Measurements from ENCODE around the gene GALNT2.

The GALNT2 gene

DNA sequence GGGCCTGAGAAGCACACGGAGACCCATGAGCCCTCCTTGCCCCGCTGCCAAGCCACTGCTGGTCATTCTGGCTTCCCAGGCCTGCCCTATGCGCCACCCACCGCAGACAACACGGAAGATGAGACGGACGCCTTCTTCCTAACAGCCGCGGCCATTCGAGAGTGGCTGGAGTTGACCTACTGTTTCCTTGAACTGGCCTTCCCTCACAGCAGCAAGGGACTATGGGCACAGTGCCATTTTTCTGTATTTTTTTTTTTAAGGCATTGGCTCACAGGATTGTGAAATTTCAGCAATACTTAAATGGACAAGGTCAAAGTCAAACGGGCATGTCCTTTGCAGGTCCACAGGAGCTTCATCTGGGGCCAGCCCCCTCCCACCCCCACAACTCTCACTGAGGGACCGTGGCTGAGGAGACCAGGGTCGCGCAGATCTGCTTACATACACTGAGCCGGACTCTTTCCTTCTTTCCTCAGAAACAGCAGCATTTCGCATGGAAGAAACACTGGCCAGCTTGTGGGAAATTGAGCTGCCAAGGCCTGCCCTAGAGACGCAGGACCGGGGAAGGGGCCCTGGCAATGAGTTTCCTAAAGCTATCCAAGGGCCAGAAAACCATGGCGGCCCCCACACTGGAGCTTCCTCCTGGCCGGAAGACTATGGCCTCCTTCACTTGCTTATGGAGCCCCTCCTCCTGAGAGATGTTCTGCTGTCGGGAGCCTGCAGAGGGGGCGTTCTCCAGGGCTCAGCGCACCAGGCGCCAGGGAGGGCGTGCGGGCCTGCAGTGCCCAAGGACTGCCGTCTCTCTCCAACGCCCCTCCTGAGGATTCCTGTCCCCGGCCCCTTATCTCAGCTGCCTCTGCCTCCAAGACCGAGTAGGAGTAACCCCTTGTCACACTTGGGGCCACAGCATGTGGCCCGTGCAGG, 260.2 kb downstream of the GALNT2 start:
- H3K27ac ChIP-seq, result no peak overlapping the region
- in situ Hi-C loops (cut with HindIII; ENCODE audit: low pct_ligation_motif_present, low sequenced_read_pairs), result no loop called here
- H3K4me3 ChIP-seq (ENCODE audit: low read depth, low read length), result no peak overlapping the region
- no peak for DNase-seq
- TF ChIP-seq, protein P1, sequence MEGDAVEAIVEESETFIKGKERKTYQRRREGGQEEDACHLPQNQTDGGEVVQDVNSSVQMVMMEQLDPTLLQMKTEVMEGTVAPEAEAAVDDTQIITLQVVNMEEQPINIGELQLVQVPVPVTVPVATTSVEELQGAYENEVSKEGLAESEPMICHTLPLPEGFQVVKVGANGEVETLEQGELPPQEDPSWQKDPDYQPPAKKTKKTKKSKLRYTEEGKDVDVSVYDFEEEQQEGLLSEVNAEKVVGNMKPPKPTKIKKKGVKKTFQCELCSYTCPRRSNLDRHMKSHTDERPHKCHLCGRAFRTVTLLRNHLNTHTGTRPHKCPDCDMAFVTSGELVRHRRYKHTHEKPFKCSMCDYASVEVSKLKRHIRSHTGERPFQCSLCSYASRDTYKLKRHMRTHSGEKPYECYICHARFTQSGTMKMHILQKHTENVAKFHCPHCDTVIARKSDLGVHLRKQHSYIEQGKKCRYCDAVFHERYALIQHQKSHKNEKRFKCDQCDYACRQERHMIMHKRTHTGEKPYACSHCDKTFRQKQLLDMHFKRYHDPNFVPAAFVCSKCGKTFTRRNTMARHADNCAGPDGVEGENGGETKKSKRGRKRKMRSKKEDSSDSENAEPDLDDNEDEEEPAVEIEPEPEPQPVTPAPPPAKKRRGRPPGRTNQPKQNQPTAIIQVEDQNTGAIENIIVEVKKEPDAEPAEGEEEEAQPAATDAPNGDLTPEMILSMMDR (IDR thresholded peaks at IDR 0.05; ENCODE audit: low read depth, low read length, missing control alignments), result no peak
- H3K36me3 ChIP-seq (replicated peaks), result no peaks in the 10 kb centered on the region
- no peaks in the 10 kb centered on the region for H3K27me3 ChIP-seq (replicated peaks)

DNA sequence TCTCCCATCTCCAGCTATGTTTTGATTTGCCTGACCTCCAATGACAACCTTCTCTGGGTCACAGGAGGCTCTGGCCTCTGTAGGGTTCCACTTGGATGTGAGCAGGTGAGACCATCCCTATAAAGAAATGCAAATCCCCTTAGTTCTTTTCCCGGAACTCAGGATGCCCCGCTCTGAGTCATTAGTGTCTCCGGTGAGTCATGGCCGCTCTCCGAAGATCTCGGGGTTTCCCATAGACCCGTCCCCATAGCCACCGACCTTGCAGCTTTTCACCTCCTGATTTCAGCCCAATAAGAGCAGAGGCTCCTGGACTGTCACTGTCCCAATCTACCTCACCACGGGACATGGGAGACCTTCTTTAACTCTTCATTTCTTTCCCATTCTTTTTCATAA, 260.9 kb downstream of the GALNT2 start:
- in situ Hi-C loops (cut with HindIII; ENCODE audit: low pct_ligation_motif_present, low sequenced_read_pairs), result no loop called here
- no peak overlapping the region for H3K4me3 ChIP-seq (ENCODE audit: low read depth, low read length)
- no peak overlapping the region for H3K27ac ChIP-seq
- no peaks in the 10 kb centered on the region for H3K27me3 ChIP-seq (replicated peaks)
- peak; percentile 14 for DNase-seq
- H3K36me3 ChIP-seq (replicated peaks), result no peaks in the 10 kb centered on the region
- TF ChIP-seq, protein P1 (IDR thresholded peaks at IDR 0.05; ENCODE audit: low read depth, low read length, missing control alignments), result no peak

DNA sequence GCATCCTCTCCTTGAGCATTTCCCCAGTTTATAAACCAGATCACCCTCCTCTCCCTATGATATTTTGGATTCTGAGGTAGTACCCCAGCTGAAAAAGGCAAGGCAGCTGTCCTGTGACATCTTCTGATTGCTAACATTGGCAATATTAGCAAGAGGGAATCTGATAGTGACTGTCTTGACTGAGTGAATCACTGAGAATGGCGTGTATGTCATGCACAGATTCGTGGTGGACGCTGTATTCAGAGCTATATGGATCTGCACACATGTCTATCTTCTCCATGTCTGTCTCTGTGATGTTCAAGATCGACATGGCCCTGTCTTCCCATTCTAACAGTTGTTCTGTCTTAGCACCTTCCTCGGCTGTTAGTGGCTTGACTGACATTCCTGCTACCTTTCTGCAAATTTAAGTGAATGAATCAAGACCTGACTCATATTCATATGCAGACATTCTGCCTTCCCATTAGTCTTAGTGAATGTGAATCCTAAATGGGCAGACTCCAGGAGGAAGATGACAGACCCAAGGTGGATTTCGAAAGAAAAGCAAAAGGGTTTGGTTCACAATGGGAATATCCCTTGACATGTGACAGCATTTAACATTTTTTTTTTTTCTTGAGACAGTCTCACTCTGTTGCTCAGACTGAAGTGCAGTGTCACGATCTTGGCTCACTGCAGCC, 261.4 kb downstream of the GALNT2 start:
- H3K4me3 ChIP-seq (ENCODE audit: low read depth, low read length), result no peak overlapping the region
- TF ChIP-seq, protein P1 (IDR thresholded peaks at IDR 0.05; ENCODE audit: low read depth, low read length, missing control alignments), result no peak
- H3K27ac ChIP-seq, result no peak overlapping the region
- no peak for DNase-seq
- H3K36me3 ChIP-seq (replicated peaks), result no peaks in the 10 kb centered on the region
- no peaks in the 10 kb centered on the region for H3K27me3 ChIP-seq (replicated peaks)
- in situ Hi-C loops (cut with HindIII; ENCODE audit: low pct_ligation_motif_present, low sequenced_read_pairs), result no loop called here

DNA sequence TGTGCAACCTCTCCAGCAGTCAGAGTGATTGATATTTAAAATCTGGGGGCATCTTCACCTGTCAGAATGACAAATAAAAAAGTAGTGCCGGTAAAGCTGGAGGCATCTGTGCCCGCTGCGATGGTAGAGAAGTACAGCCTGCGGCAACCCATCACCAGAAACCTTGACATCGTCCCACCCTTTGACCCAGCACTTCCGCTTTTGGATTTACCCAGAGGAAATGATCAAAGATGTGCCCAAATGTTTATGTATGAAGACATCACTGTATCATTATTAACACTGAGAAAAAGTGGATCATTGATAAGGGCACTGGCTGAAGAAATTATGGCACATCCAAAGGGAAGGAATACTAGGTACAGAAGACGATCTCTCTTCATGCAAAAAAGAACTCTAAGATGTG, 263.1 kb downstream of the GALNT2 start:
- Histone ChIP-seq H3K4me3 (ENCODE audit: low read depth, low read length) (no peak overlapping the region), H3K36me3 (replicated peaks) (no peaks in the 10 kb centered on the region), H3K27me3 (replicated peaks) (no peaks in the 10 kb centered on the region), H3K27ac (no peak overlapping the region)
- no peak for DNase-seq
- in situ Hi-C loops (cut with HindIII; ENCODE audit: low pct_ligation_motif_present, low sequenced_read_pairs), result no loop called here
- TF ChIP-seq, protein P1 (IDR thresholded peaks at IDR 0.05; ENCODE audit: low read depth, low read length, missing control alignments), result no peak
